Vagina (tissue), 2 donors: ENCODE results near the gene QARS1. TPM values are rescaled to one million over a fixed set of nuclear protein-coding genes. Genes with fewer than 3 reads are reported as not detected.
A peak's percentile ranks its signal among the peaks of the same experiment; 100 is the strongest.

Experiments used
- DNase-seq, 2 donors: peaks; one replicate each; pipeline ENCODE4 v3.0.0-alpha.2; 2017; ENCODE audit errors: extremely low spot score in 2 of 2
- H3K27ac ChIP-seq: fragments of 200-600 bp; sonication (generic); one replicate; pipeline ENCODE4 v1.5.1; 2019
- H3K27me3 ChIP-seq: fragments of 200-600 bp; sonication (generic); one replicate; pipeline ENCODE4 v1.5.1; 2019
- H3K36me3 ChIP-seq, 2 donors: fragments of 200-600 bp; sonication (generic); one replicate each; pipeline ENCODE4 v1.5.1; 2017 to 2019
- H3K4me1 ChIP-seq: fragments of 200-600 bp; sonication (generic); one replicate; pipeline ENCODE4 v1.5.1; 2019
- H3K4me3 ChIP-seq, 2 donors: fragments of 200-600 bp; sonication (generic); 1 replicate in 1 of 2; 2 replicates in 1 of 2; pipeline ENCODE4 v1.5.1; 2016 to 2019
- H3K9me3 ChIP-seq: fragments of 200-600 bp; sonication (generic); one replicate; pipeline ENCODE4 v1.5.1; 2019
- CTCF ChIP-seq, 3 experiments: fragments of 450-650 bp in 2 of 3; fragments of 200-600 bp in 1 of 3; sonication (generic) in 1 of 3; IDR thresholded peaks; one replicate each; pipeline ENCODE4 v1.5.1; 2017 to 2019; ENCODE audit warnings: antibody characterized with exemption in 3 of 3, mild to moderate bottlenecking in 2 of 3, moderate library complexity in 2 of 3
- POLR2A ChIP-seq, 2 donors: fragments of 450-650 bp; IDR thresholded peaks; one replicate each; pipeline ENCODE4 v1.6.1; 2017; ENCODE audit warnings: antibody characterized with exemption in 2 of 2, mild to moderate bottlenecking in 2 of 2, moderate library complexity in 2 of 2
- POLR2AphosphoS5 ChIP-seq, 2 donors: sonication (generic); formaldehyde crosslinking; IDR thresholded peaks; one replicate each; pipeline ENCODE4 v1.9.0; 2017; ENCODE audit warnings: antibody characterized with exemption in 2 of 2, mild to moderate bottlenecking in 2 of 2, low read depth in 1 of 2; ENCODE audit not compliant: insufficient read depth in 1 of 2
- intact Hi-C: fragments of 100-400 bp; cut with DNase I; formaldehyde crosslinking; loops from one replicate; pipeline ENCODE4 v1.15.1; 2023
- total RNA-seq: library from RNA; depleted of rRNA; stranded (reverse); fragments of >200 nt; gene quantifications from one replicate; pipeline ENCODE4 v1.2.3, GENCODE V29; 2016

QARS1 gene
- total RNA-seq, 1 donor from 2014 or later = 223 TPM

GRCh38 chr3:49132073-49132436, 27.5 kb upstream of the QARS1 start:
- Histone ChIP-seq H3K9me3 (no peaks in the 10 kb centered on the region), H3K27ac (peak overlapping the region; percentile 93), H3K4me3 (peak overlapping the region; percentile 87 to 90), H3K4me1 (peaks cover 34% of the 10 kb centered on the region), H3K27me3 (no peaks in the 10 kb centered on the region), H3K36me3 (peaks cover 0 to 13% of the 10 kb centered on the region in 2 donors)
- no peak for DNase-seq
- TF ChIP-seq POLR2A (IDR thresholded peaks at IDR 0.05) = no peak
- TF ChIP-seq POLR2AphosphoS5 (IDR thresholded peaks at IDR 0.05; ENCODE audit: insufficient read depth in 1 of 2, low read depth in 1 of 2) = no peak
- no peak for TF ChIP-seq CTCF (IDR thresholded peaks at IDR 0.05)
- intact Hi-C loops = no loop called here

- TF ChIP-seq POLR2A (IDR thresholded peaks at IDR 0.05) (no peak), CTCF (IDR thresholded peaks at IDR 0.05) (no peak), POLR2AphosphoS5 (IDR thresholded peaks at IDR 0.05; ENCODE audit: insufficient read depth in 1 of 2, low read depth in 1 of 2) (no peak)
- Histone ChIP-seq H3K9me3 (no peaks in the 10 kb centered on the region), H3K27ac (no peak overlapping the region), H3K27me3 (no peaks in the 10 kb centered on the region), H3K36me3 (peaks cover 0 to 14% of the 10 kb centered on the region in 2 donors), H3K4me3 (peak overlapping the region; percentile 87 to 90), H3K4me1 (peaks cover 34% of the 10 kb centered on the region)
- intact Hi-C loops = no loop called here
- no peak for DNase-seq
Measured at GRCh38 chr3:49131576-49131975, 27.0 kb upstream of the QARS1 start.

- no peaks in the 10 kb centered on the region for H3K9me3 ChIP-seq
- DNase-seq = no peak
- H3K4me3 ChIP-seq = peak overlapping the region in 1 of 2 donors; percentile 90
- H3K36me3 ChIP-seq = peaks cover 0 to 20% of the 10 kb centered on the region in 2 donors
- no peak overlapping the region for H3K27ac ChIP-seq
- H3K27me3 ChIP-seq = no peaks in the 10 kb centered on the region
- intact Hi-C loops = no loop called here
- H3K4me1 ChIP-seq = peaks cover 34% of the 10 kb centered on the region
- TF ChIP-seq CTCF (IDR thresholded peaks at IDR 0.05) = no peak
- no peak for TF ChIP-seq POLR2A (IDR thresholded peaks at IDR 0.05)
- TF ChIP-seq POLR2AphosphoS5 (IDR thresholded peaks at IDR 0.05; ENCODE audit: insufficient read depth in 1 of 2, low read depth in 1 of 2) = no peak
Measured at GRCh38 chr3:49131040-49131439, 26.5 kb upstream of the QARS1 start.

- no peaks in the 10 kb centered on the region for H3K27me3 ChIP-seq
- no peaks in the 10 kb centered on the region for H3K9me3 ChIP-seq
- no peak for DNase-seq
- H3K36me3 ChIP-seq = peaks cover 0 to 60% of the 10 kb centered on the region in 2 donors
- H3K4me3 ChIP-seq = no peak overlapping the region
- no peak overlapping the region for H3K27ac ChIP-seq
- intact Hi-C loops = no loop called here
- H3K4me1 ChIP-seq = peaks cover 13% of the 10 kb centered on the region
- TF ChIP-seq CTCF (IDR thresholded peaks at IDR 0.05) (no peak), POLR2AphosphoS5 (IDR thresholded peaks at IDR 0.05; ENCODE audit: insufficient read depth in 1 of 2, low read depth in 1 of 2) (no peak), POLR2A (IDR thresholded peaks at IDR 0.05) (no peak)
Measured at GRCh38 chr3:49124991-49125670, 20.6 kb upstream of the QARS1 start.

GRCh38 chr3:49124203-49124602, 19.6 kb upstream of the QARS1 start:
- no peaks in the 10 kb centered on the region for H3K27me3 ChIP-seq
- H3K27ac ChIP-seq = no peak overlapping the region
- intact Hi-C loops = no loop called here
- H3K36me3 ChIP-seq = peaks cover 0 to 60% of the 10 kb centered on the region in 2 donors
- TF ChIP-seq CTCF (IDR thresholded peaks at IDR 0.05) (no peak), POLR2AphosphoS5 (IDR thresholded peaks at IDR 0.05; ENCODE audit: insufficient read depth in 1 of 2, low read depth in 1 of 2) (no peak), POLR2A (IDR thresholded peaks at IDR 0.05) (no peak)
- DNase-seq = no peak
- H3K4me3 ChIP-seq = no peak overlapping the region
- H3K9me3 ChIP-seq = no peaks in the 10 kb centered on the region
- peaks cover 17% of the 10 kb centered on the region for H3K4me1 ChIP-seq
